Activated naive CD4-positive, alpha-beta T cell treated with anti-CD3 and anti-CD28 coated beads, Interleukin-2, amount 50 U/mL, for 72 hours (primary cell): ENCODE data around the gene ZNF692. TPM values are rescaled to one million over a fixed set of nuclear protein-coding genes. Genes with fewer than 3 reads are reported as not detected.

ENCODE experiments used
- ATAC-seq, 2 donors: fragments of 150-1000 bp; cut with Tn5 transposase; 2 replicates each; pipeline ENCODE4 v1.10.0; 2021; ENCODE audit warnings: mild to moderate bottlenecking in 2 of 2, moderate library complexity in 2 of 2
- DNase-seq, 2 donors: peaks; one replicate each; pipeline ENCODE4 v3.0.0; 2021 to 2022; ENCODE audit warnings: low spot score in 2 of 2
- H3K27ac Mint-ChIP-seq, 2 donors: one replicate each; pipeline ENCODE4 v1.8.0; 2022; ENCODE audit warnings: mild to moderate bottlenecking in 2 of 2, mixed read lengths in 2 of 2
- H3K36me3 Mint-ChIP-seq, 2 donors: one replicate each; pipeline ENCODE4 v1.8.0; 2022; ENCODE audit warnings: mixed read lengths in 2 of 2
- H3K9me3 Mint-ChIP-seq, 2 donors: one replicate each; pipeline ENCODE4 v1.8.0; 2022; ENCODE audit warnings: mixed read lengths in 2 of 2
- total RNA-seq, 2 donors: library from RNA; stranded (reverse); gene quantifications; one replicate each; pipeline ENCODE4 v1.2.3, GENCODE V29; 2022

Gene ZNF692
- total RNA-seq, 2 donors from 2014 or later = 93.0 to 152 TPM

DNA sequence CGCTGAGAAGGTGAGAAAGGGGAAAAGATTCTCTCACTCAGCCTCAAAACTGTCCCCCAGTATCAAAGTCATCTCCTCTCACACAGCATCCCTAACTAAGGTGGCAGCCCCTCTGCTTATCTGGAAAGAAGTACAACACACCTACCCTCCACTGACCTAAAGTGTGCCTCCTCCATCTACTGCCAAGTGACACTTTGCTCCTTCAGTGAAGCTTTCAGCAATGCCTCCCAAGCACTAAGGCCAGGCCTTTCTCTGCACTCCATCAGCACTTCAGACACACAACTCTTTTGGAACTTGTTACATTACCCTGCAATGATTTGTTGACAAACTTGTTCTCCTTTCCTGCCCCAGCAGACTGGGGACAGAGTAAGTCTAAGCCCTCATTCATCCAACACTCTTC lies 34.6 kb downstream of the ZNF692 start:
- peak overlapping the region; percentile 97 to 99 for H3K27ac Mint-ChIP-seq
- H3K36me3 Mint-ChIP-seq = peaks cover 21 to 23% of the 10 kb centered on the region in 2 donors
- DNase-seq (peak in 1 of 2 donors; percentile 13), ATAC-seq (no peak)
- H3K9me3 Mint-ChIP-seq = no peaks in the 10 kb centered on the region

DNA sequence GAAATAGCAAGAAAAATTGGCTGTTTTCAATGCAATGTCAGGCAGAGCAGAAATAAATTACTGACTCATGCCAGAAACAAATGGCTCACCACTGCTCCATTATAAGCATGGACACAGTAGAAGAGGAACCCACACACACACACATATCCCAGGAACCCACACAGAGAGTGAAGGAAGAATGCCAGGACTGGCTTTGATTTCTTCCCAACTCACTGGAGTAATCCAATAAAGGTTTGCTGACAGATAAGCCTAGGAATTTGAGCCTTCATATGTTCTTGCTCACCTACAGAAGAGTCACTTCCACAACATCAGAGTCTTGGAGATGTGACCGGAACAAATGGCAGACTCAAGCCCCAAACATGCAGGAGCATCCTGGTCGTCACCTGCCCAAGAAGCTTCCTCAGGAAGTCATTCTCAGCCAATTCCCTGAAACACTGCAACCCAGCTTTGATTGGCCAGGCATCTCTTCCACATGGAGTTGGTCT lies 35.3 kb downstream of the ZNF692 start:
- peak overlapping the region in 1 of 2 donors; percentile 67 for H3K27ac Mint-ChIP-seq

DNA sequence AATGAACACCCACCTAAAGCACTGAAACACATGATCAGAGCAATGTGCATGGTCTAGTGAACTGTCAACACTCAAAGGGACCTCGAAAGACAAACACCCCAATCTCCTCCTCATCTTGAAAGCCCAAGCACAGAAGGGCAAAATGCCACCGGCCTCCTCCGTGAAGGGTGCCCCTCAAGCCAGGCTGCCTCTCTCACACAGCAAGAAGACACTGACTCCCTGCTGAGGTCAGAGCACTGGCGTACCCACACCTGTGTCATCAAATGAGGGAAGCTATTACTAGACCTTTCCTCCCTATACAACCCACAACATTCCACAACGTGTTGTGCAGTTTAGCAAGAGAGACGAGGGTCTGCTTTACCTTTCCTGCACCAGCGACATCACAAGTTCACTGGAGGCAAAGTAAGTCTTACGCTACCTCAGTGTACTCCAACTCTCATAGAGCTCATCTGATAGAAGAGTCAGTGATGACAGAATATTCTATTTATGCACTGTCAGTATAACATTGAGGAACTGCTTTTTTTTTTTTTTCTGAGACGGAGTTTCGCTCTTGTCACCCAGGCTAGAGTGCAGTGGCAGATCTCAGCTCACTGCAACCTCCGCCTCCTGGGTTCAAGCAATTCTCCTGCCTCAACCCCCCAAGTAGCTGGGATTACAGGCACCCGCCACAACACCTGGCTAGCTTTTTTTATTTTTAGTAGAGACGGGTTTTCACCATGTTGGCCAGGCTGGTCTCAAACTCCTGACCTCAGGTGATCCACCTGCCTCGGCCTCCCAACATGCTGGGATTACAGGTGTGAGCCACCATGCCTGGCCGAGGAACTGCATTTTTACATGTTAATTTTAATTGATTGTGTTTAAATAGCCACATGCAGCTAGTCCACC lies 36.5 kb downstream of the ZNF692 start:
- H3K36me3 Mint-ChIP-seq = peaks cover 24 to 38% of the 10 kb centered on the region in 2 donors
- DNase-seq (peak in 1 of 2 donors; percentile 41), ATAC-seq (no peak)
- no peaks in the 10 kb centered on the region for H3K9me3 Mint-ChIP-seq
- no peak overlapping the region for H3K27ac Mint-ChIP-seq

More for the DNA sequence above, 35.3 kb downstream of the ZNF692 start:
- no peaks in the 10 kb centered on the region for H3K9me3 Mint-ChIP-seq
- H3K36me3 Mint-ChIP-seq = peaks cover 21 to 29% of the 10 kb centered on the region in 2 donors
- ATAC-seq (no peak), DNase-seq (peak in 1 of 2 donors; percentile 53)

DNA sequence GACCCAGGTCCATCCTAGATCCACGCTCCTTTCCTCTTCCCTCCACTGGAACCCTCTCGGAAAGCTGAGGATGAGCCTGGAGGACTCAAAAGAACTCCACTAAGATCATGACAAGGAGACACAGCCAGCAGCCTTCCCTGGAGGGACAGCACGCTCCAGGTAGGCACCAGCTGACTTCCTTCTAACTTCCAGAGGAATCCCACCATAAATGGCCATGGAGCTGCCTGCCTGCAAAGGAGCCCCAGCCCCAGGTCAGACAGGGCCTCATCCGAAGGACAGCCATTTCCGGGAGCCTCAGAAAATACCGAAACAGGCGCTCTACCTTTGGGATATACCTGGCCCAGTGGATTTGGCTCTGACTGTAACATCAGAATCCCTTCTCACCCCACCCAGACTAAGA lies 37.2 kb downstream of the ZNF692 start:
- H3K27ac Mint-ChIP-seq = no peak overlapping the region
- peaks cover 29 to 46% of the 10 kb centered on the region in 2 donors for H3K36me3 Mint-ChIP-seq
- DNase-seq (peak in 1 of 2 donors; percentile 47), ATAC-seq (no peak)
- H3K9me3 Mint-ChIP-seq = no peaks in the 10 kb centered on the region

DNA sequence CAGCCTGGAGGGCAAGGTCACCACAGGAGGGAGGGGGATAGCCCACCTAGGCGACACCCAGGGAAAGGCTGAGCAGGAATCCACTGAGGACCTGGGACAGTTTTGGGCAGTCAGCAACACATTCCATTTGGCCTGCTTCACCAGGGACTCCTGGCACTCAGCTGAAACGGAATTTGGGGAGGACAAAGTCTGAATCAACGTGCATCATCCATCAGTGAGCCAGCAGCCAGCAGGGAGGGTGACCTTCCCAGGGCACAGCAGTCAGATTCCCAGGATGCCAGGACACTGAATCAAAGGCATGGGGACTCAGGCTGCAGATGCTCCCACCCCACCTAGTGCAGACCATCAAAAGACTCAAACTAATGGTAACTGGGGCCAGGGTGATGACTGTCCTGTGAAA lies 37.8 kb downstream of the ZNF692 start:
- no peaks in the 10 kb centered on the region for H3K9me3 Mint-ChIP-seq
- no peak overlapping the region for H3K27ac Mint-ChIP-seq
- H3K36me3 Mint-ChIP-seq = peaks cover 29 to 49% of the 10 kb centered on the region in 2 donors
- peak in 1 of 2 donors; percentile 50 for DNase-seq
- no peak for ATAC-seq

DNA sequence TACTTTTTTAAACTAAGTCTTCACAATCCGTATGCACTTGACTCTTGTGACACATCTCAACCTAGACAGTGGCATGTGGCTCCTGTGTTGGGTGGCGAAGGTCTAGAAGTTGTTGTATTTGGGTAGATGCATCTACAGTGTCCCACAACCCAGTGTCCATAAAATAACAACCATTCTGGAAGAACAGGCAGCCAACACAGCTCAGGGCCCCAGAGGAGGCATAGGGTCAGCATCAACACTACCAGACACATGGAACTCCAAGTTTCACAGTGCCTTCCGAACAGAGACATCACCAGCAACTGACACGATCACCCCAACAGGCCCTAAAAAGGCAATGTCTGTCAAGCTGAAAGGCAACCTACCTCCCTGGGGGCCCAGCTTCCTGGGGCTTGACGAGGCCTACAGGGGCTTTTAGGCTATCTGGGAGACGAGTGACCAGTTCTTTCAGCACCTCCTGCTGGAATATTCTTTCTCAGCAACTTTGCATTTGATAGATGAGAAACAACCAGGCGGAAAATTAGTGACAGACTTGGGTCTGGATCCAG lies 38.8 kb downstream of the ZNF692 start:
- DNase-seq (peak in 1 of 2 donors; percentile 16), ATAC-seq (no peak)
- no peaks in the 10 kb centered on the region for H3K9me3 Mint-ChIP-seq
- H3K36me3 Mint-ChIP-seq = peaks cover 23 to 49% of the 10 kb centered on the region in 2 donors
- H3K27ac Mint-ChIP-seq = no peak overlapping the region

DNA sequence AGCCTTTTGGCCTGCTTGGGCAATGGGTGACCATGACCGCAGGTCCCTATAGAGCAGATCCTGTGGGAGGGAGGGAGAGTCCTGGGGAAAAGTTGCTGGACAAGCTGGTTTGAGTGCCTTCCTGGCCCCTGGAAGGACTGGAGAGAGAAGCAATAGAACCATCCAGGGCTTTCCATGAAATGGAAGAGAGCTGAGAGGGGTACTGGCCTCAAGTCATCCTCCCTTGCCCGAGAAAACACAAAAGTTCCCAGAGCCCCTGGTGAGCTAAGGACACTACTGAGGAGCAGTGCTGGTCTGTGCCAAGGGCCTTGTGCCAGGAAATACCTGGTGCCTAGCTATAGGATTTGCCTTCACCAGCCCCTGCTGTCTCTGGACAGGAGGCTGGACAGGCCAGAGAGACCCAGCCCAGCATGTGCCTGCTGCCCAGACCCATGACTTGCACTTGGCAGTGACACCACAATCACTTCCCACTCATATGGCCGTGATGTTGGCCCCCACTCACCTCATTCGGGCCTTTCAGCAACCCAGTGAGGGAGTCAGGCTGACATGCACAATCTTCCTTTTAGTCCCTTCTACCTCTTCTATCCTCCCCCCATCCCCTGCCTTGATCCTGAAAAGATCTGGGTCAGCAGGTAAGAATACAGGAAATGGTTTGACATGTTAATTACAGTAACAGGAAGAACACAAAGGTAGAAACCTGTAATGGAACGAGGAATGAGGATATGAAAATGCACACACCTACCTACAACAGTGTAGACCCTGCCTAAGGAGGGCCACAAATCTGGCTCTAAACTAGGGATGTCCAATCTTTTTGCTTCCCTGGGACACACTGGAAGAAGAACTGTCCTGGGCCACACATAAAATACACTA lies 40.1 kb downstream of the ZNF692 start:
- peak in 1 of 2 donors; percentile 41 for DNase-seq
- H3K27ac Mint-ChIP-seq = peak overlapping the region; percentile 65 to 89

DNA sequence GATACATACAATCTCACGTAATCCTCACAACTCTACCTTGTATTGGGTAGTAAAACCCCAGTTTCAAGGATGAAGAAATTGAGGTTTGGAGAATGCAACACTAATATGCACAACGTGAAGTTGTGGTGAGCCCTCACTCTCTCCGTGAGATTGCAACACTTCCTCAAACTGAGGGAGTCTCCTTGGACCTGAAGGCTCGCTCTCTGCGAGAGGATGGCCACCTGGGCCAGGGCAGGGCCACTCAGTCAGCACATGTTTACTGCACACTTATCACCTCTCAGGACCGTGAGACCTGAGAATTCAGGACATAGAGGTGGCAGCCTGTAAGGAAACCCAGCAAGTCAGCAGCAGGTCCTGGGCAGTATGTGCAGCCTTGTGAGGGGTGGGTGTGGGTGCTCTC lies 41.8 kb downstream of the ZNF692 start:
- Mint-ChIP-seq H3K9me3 (no peaks in the 10 kb centered on the region), H3K36me3 (peaks cover 12 to 47% of the 10 kb centered on the region in 2 donors), H3K27ac (peak overlapping the region; percentile 65 to 89)
- DNase-seq = no peak
- ATAC-seq = peak; percentile 33 to 60

More for the DNA sequence above, 40.1 kb downstream of the ZNF692 start:
- no peaks in the 10 kb centered on the region for H3K9me3 Mint-ChIP-seq
- H3K36me3 Mint-ChIP-seq = peaks cover 12 to 43% of the 10 kb centered on the region in 2 donors
- peak; percentile 20 to 24 for ATAC-seq

DNA sequence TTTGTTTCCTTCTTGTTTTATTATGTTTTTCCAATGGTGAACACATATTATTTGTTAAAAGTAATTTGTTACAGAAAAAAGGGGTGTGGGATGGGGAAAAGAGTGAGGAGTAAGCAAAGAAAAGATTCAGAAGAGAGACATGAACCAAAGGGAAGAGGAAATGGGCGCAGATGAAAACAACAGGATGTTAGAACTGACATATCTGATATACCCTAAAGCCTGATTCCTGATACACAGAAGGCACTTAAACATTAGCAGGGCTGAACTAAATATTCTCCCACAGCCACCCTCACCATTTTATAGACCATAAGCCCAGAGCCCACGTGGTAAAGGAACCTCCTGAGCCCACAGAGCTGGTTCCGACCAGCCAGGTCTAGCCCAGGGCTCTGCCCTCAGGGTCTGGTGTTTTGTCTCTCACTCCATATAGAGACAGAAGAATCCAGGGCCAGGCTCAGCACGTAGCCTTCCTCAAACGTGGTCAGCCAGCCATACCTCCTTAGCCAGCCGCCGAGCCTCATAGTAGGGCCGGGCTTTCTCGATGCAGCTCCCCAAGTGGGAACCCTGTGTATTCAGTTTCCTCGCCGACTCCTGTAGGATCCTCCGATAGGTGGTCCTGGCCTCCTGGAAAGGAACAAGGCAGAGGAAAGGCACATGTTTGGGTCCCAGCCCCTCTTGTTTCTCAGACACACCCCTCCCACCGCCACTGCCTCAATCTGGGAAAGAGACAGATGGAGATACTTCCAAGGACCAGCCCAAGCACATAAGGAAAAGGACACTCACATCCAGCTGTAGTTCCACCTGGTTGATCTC lies 42.6 kb downstream of the ZNF692 start:
- DNase-seq = no peak

DNA sequence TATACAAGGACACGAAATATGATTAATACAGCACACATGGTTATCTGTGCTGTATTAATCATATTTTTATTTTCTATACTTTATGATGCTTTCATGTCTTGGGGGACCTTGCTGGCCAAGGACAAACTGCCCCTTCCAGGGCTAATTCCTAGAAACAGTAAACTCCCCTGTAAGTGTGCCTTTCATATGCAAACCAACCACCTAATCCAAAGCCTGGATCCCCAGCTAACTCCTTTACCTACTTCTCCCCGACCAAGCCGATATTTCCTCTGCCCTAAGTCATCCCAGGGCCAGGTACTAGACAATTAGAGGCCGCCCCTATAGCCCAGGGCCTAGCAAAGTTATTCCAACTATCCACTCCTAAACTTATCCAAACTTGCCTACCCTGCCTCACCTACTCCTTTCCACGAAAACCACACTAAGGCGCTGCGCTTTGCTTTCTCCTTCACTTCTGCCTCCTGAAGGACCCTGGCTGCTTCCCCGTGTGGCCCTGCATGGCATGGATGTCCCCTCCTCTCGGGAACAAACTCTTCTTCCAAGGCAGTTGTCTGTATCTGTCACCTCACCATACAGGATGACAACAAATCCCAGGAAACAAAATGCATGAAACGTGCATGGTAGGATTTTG lies 43.4 kb downstream of the ZNF692 start:
- H3K27ac Mint-ChIP-seq = peak overlapping the region; percentile 65 to 89
- no peak for ATAC-seq
- no peaks in the 10 kb centered on the region for H3K9me3 Mint-ChIP-seq
- no peak for DNase-seq
- peaks cover 9 to 45% of the 10 kb centered on the region in 2 donors for H3K36me3 Mint-ChIP-seq

More for the DNA sequence above, 42.6 kb downstream of the ZNF692 start:
- peak overlapping the region; percentile 65 to 89 for H3K27ac Mint-ChIP-seq
- ATAC-seq = no peak
- H3K9me3 Mint-ChIP-seq = no peaks in the 10 kb centered on the region
- peaks cover 12 to 47% of the 10 kb centered on the region in 2 donors for H3K36me3 Mint-ChIP-seq

DNA sequence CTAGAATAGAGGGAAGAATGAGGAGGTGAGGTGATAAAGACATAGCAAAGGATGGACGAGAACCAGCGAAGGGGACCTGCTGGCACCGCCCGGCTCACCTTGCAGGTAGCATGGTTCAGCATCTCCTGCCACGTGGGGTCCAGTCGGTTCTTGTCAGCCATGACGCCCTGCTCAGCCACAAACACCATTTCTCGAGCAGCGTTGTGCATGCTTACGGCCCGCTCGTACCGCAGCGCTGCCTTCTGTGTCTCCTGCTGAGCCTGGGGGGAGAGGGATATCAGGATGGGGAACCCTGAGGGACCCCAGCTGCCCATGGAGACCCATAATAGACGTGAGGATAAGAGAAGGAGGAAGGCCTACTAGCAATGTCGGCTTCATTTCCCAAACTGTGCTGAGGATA lies 44.5 kb downstream of the ZNF692 start:
- DNase-seq (no peak), ATAC-seq (no peak)
- Mint-ChIP-seq H3K27ac (peak overlapping the region in 1 of 2 donors; percentile 62), H3K36me3 (peaks cover 7 to 38% of the 10 kb centered on the region in 2 donors), H3K9me3 (no peaks in the 10 kb centered on the region)

DNA sequence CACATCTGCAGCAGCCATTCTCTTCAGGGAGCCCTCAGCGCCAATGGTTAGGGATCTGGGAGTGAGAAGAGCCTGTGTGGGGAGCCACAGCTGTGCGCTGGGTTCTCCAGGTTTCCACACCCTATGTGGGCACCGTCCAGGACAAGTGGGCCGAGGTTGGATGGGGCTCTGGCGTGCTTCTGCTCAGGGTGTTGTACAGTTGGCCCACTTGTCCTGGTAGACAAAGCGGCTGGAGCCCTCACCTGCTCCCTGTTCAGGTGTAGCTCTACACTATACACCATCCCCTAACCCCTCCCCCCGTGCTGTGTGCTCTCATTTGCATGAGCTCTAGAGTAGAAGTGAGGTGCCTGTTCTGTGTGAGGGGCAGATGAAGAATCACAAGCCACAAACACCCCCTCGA lies 45.3 kb downstream of the ZNF692 start:
- peaks cover 7 to 31% of the 10 kb centered on the region in 2 donors for H3K36me3 Mint-ChIP-seq
- no peak for ATAC-seq
- no peaks in the 10 kb centered on the region for H3K9me3 Mint-ChIP-seq
- DNase-seq = no peak
- H3K27ac Mint-ChIP-seq = no peak overlapping the region

DNA sequence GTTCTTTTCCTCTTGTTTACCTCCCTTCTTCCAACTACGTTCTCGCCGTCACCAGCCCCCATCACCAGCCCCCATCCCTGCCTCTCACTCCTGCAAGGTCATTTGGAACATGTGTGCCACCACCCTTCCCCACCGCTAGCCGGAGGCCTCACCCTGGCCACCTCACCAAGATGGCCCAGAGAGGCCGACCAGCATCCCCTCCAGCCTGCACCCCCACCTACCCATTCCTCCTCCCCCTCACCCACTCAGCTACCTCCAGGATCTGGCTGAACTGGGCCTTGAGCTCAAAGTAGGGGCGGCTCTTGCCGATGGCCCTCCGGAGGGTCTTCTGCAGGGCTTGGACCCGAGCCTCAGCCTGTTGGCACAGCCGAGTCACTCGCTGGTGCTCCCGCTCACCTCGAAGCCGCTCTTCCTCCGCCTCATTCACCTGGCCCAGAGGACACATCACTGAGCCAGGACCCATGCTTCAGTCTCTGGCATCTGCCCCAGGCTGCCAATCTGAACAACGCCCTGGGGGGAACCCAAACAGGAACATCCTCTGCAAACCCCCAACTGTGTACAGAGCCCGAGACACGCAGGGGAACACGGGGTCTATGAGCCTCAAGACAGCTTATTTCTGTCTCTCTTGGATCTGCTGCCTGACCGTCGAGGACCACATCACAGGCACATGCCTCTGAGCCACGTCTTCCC lies 46.0 kb downstream of the ZNF692 start:
- Mint-ChIP-seq H3K36me3 (peaks cover 7 to 27% of the 10 kb centered on the region in 2 donors), H3K9me3 (no peaks in the 10 kb centered on the region), H3K27ac (peak overlapping the region; percentile 47 to 72)
- DNase-seq = no peak
- ATAC-seq = no peak

DNA sequence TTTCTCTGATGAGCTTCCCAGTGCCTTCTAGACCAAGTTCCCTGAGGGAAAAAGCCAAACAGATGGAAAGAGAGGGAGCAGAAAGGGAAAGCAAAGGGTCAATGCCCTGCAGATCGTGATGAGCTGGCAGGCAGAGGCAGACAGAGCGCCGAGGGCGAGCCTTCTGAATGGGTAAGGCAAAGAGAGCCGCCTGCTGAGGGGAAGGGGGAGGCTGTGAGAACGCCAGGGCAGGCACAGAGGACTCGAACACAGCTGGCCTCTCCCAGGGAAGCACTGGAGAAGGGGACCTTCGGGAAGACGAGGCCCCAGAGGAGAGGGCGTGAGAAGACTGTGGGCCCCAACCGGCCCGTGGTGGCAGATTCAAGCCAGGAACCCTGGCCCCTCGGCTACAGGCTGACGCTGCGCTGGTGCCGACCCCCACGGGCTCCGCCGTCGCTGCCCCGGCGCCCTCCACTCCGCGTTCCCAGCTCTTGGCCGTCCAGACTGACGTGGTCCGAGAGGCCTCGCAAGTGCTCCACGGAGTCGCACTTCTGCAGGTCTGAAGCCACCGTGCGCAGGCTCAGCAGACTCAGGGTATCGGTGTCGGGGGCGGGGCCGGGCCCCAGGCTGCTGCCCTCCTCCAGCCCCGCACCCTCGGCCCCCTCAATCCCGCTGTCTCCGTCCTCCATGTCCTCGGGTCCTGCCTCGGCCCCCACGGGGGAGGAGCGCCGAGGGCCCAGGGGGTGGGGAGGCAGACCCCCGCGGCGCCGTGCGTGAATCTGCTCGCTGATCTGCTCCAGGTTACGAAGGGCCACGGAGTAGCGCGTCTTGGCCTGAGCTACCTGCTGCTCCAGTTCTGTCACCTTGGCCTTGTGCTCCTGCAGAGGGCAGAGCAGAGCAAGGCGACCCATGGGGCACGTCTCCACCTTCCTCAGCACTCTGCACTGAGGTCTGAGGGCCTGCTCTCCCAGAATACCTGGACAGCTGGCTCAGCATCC lies 47.1 kb downstream of the ZNF692 start:
- DNase-seq = no peak
- ATAC-seq = no peak
- Mint-ChIP-seq H3K36me3 (peaks cover 0 to 16% of the 10 kb centered on the region in 2 donors), H3K27ac (peak overlapping the region; percentile 47 to 89), H3K9me3 (no peaks in the 10 kb centered on the region)
